ENCODE results near the gene IFNGR2.
A peak's percentile ranks its signal among the peaks of the same experiment; 100 is the strongest.
"Not testable (repeated sequence)": the region's sequence is repeated elsewhere in the genome, so short reads cannot be mapped to it uniquely, and the experiment has no call there.

The IFNGR2 gene, protein sequence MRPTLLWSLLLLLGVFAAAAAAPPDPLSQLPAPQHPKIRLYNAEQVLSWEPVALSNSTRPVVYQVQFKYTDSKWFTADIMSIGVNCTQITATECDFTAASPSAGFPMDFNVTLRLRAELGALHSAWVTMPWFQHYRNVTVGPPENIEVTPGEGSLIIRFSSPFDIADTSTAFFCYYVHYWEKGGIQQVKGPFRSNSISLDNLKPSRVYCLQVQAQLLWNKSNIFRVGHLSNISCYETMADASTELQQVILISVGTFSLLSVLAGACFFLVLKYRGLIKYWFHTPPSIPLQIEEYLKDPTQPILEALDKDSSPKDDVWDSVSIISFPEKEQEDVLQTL

DNA sequence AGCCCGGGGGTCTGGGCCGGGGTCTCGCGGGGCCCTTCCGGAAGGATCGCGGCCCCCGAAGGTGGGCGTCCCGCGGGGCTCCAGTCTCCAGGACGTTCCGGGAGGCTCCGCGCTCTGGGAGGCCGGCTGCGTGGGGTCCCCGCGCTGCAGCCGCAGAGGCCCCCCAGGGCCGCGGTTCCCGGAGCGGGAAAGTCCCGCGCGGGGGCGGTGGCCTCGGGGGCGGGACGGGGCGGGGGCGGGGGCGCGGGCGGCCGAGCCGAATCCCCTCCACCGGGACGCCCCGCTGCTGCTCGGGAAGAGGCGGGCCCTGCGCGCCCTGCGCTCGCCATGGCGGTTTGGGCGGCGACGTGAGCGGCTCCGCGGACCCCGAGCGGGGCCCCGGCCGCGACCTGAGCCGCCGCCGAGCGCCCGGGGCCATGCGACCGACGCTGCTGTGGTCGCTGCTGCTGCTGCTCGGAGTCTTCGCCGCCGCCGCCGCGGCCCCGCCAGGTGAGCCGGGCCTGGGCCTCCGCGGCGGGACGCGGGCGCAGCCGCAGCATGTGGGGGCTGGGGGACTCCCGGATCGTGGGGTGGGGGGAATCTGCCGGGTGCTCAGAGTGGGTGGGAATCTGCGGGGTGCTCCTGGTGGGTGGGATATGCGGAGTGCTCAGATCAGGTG is at the start of gene IFNGR2:
TSS of gene IFNGR2 (plus strand) at position 286 of the 658 bp plus-strand sequence. CDS start at position 417, 131 bp downstream.
- no peak for DNase-seq

DNA sequence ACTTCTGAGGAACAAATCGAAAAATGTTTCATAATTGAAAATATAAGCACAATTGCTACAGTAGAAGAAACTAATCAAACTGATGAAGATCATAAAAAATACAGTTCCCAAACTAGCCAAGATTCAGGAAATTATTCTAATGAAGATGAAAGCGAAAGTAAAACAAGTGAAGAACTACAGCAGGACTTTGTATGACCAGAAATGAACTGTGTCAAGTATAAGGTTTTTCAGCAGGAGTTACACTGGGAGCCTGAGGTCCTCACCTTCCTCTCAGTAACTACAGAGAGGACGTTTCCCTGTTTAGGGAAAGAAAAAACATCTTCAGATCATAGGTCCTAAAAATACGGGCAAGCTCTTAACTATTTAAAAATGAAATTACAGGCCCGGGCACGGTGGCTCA is 47.9 kb upstream of the IFNGR2 start:
- DNase-seq, result no peak

DNA sequence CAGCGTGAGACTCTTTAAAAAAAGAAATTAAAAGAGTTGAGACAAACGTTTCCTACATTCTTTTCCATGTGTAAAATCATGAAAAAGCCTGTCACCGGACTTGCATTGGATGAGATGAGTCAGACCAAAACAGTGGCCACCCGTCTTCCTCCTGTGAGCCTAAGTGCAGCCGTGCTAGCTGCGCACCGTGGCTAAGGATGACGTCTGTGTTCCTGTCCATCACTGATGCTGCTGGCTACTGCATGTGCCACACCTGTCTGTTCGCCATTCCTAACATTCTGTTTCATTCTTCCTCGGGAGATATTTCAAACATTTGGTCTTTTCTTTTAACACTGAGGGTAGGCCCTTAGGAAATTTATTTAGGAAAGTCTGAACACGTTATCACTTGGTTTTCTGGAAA is 47.2 kb upstream of the IFNGR2 start:
- no peak for DNase-seq

DNA sequence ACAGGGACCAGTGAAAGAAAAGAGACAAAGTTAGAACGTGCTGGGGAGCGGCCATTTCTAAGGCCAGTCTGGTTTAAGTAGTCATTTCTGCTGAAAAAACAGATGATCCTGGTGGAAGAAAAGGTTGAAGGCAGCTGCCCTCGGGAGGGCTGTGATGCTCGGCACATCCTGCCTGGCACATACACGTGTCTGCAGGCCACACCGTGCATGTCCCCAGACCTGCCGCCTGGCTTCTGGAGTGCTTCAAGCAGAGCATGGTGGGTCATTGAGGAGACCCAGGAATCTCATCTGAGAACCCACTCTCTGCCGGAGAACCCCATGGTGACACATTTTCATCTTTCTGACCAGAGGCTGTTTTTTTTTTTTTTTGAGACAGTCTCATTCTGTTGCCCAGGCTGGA is 46.0 kb upstream of the IFNGR2 start:
- no peak for DNase-seq

DNA sequence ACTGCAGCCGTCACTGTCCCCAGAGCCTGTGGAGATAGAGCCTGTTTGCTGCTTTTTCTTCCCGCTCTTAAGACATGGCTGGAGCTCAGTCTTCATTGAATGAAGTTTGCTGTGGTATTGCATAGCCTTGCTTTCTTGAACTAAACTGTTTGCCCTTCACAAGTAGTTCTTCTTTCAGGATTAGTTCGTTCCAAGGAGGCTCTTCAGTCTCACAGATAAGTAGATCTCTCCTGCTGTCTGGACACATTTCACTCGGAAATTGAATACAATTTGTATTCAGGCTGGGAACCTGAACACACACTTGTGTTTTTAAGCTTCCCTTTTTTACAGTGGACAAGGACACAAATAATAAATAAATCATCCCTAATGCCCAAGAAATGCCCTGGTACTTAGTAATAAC is 43.8 kb upstream of the IFNGR2 start:
- DNase-seq, result no peak

DNA sequence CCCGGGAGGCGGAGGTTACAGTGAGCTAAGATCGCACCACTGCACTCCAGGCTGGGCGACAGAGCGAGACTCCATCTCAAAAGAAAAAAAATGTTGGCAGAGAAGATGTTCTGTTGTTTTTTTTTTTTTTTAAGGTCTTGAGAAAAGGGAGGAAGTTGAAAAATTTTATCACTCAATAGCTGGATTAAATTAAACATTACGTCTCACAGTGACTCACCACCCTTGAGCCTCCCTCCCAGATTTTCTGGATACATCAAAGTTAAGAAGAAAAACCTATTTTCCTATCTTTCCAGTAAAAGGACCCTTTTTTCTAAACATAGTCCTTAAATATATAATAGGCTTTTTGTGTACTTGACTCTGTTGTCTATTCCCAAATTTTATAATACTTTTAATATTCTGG is 42.9 kb upstream of the IFNGR2 start:
- no peak for DNase-seq

DNA sequence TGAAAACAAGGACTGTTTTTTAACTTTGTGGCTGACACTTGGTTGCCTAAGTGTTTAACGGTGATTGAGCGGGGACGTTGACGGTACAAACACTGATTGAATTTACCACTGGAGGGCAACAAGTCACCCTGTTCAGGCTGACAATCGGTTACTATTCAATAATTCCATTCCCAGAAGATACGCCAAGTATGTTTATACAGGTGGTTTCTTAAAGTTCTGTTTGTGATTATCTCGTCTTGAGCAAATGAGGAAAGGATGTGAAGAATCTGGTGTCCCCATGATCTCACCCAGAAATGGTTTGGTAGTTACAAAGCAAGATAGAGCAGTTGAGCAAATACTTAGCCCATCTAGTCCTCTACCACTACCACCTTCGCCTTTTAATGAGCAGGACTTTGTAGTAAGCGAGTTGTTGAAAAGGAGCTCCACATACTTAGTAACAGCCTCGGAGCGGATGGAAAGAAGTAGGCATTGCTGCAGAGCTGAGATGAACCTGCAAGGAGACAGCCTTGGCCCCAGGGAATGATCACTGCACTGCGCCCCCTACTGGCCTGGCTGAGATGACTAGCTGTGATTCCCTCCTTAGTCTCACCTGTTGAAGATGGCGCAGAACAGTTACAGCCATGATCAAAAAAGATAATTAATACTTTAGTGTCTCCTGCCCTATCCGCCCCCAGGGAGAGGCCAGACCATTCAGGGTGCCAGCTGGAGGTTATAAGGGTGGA is 42.2 kb upstream of the IFNGR2 start:
- peak; percentile 53 for DNase-seq

DNA sequence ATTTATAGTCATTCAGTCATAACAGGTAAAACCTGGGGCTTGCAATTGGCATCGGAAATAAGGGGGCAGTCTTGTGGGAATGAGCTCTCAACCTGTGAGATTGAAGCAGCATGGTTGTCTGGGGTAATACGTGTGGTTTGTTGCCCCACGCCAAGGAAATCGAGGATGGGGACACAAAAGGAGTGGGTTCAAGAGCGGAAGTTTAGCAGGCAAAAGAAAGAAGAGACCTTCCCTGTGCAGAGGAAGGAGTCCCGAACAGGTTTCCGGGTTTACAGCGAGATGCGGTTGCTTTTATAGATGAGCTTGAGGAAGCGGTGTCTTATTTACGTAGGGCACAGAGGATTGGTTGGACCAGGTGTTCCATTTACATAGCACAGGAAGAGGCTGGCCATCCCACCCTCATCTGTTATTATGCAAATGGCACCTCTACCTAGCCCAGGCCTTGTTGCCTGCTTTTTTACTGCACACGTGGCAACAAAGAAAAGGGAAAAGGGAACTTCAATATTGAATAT is 41.1 kb upstream of the IFNGR2 start:
- peak; percentile 66 for DNase-seq

DNA sequence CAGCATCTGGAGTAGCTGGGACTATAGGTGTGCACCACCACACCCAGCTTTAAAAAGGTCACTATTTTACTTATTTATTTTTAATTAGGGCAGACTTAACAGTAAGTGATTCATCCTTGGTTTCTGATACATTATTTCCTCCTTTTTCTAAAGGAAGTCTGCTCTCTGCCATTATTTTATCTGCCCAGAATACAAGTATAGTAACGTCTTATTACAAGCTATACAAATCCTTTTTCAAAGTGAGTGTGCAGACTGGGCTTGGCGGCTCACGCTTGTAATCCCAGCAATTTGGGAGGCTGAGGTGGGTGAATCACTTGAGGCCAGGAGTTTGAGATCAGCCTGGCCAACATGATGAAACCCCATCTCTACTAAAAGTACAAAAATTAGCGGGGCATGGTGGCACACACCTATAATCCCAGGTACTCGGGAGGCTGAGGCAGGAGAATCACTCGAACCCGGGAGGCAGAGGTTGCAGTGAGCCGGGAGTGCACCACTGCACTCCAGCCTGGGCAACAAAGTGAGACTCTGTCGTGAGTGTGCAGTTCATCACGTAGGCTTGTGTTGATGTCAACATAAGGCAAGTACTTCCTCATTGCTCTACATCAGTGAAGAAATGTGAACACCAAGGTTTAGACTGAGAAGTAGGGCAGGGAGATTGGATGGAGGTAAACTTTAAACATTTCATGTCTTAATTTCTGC is 39.2 kb upstream of the IFNGR2 start:
- not testable (repeated sequence) for DNase-seq

DNA sequence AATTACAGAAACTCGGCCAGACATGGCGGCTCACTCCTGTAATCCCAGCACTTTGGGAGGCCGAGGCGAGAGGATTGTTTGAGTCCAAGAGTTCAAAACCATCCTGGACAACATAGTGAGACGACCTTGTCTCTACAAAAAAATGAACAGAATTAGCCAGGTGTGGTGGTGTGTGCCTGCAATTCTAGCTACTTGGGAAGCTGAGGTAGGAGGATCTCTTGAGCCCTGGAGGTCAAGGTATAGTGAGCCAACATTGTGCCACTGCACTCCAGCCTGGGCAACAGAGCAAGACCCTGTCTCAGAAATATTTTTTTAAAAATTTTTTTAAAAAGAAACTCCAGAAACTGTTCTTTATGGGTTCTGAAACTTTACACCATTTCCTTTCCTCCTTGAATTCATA is 38.4 kb upstream of the IFNGR2 start:
- DNase-seq, result no peak

DNA sequence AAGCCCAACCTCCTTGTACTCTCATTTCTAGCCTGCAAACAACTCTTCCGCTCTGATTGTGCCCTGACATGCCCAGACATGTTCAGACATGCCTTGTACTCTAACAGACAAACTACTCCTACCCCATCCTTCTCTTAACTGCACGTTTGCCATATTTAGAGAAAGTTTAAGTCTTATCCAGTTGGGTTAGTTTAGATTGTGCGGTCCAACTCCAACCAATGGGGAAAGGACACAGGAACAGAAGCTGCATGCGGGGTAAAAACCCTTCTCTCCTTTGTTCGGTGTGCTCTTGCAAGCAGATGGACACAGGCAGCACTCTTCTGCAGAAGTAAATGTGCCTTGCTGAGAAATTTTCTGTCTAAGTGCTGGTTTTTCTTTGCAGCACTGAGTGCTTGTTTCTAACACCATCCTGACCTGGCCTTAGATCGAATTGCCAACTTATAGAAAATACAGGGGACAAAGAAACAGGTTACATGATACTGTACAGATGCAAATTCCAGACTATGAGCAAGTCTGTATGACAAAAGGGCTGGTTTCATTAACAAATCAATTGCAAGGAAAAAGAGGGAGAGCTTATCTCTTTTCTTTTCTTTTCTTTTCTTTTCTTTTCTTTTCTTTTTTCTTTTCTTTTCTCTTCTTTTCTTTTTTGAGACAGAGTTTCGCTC is 35.8 kb upstream of the IFNGR2 start:
- DNase-seq, result no peak

DNA sequence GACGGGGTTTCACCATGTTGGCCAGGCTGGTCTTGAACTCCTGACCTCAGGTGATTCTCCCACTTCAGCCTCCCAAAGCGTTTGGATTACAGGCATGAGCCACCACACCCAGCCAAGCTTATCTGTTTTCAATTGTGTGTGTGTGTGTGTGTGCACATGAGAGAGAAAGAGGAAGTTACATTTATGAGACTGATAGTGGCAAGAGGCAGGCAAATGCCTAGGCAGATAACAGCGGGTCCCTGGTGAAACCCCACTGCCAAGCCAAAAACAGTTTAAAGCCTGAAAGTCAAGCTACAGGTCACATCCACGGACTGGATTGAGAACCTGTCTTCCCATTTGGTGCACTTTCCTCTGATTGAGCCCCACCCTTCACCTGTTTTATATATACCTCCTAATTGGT is 35.1 kb upstream of the IFNGR2 start:
- DNase-seq, result no peak

DNA sequence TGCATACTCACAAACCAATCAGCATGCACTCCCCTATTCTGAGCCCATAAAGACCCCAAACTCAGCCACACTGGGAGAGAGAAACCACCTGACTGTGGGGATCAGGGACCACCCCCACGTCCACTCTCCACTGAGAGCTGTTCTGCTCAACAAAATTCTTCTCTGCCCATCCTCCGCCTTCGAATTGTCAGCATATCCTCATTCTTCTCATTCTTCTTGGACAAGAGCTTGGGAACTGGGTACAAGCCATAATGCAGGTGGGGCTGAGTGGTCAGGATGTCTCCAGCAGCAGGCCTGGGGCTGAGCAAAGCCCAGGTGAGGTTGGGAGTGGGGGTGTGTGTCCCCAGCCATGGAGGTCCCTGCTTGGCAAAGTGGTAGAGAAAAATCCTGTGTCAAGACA is 34.6 kb upstream of the IFNGR2 start:
- DNase-seq, result no peak

DNA sequence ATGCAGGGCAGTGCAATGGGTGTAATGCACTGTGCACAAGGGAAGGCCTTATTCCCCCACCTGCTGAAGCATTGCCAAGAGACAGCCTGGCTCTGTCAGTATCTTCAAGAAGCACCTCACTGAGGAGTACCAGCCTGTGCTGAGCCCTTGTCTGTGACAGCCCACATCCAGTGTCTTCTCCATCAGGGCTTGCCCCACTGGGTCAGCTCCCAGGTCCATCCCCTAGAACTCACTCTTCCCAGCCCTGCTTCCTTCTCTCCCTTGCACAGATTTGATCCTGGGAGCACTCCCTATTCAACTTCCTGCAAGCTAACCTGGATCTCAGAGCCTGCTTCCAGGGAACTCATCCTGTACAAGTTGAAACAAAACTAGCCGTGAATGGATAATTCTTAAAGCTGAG is 33.6 kb upstream of the IFNGR2 start:
- no peak for DNase-seq

DNA sequence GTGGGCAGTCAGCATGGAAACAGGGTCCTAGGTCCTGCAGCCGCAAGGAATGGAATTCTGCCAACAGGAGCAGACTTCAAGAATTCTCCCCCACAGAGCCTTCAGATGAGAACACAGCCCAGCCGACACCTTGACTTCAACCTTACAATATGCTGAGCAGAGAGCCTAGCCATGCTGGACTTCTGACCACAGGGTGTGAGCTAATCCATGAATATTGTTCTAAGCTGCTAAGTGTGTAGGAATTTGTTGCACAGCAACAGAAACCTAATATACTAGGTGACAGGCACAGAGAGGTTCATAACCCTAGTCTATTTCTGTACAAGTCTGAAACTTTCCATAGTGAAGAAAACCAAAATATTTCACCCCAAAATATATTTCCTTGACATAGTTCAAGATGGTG is 32.9 kb upstream of the IFNGR2 start:
- DNase-seq, result no peak

DNA sequence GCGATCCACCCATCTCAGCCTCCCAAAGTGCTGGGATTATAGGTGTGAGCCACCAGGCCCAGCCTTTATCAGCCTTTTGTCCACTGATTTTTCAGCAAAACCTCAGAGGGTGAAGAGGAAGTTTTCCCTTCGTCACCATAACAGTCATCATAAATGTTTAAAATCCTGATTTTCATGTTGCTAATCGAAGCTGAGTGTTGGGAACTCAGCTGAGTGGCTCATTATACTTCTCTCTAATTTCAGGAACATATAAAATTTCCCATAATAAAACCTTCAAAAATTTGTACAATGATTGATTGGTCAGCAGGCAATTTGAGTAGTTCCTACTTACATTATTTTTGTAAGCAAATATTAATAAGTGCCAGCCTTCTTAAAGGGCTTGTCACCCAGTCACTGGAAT is 31.8 kb upstream of the IFNGR2 start:
- DNase-seq, result no peak

DNA sequence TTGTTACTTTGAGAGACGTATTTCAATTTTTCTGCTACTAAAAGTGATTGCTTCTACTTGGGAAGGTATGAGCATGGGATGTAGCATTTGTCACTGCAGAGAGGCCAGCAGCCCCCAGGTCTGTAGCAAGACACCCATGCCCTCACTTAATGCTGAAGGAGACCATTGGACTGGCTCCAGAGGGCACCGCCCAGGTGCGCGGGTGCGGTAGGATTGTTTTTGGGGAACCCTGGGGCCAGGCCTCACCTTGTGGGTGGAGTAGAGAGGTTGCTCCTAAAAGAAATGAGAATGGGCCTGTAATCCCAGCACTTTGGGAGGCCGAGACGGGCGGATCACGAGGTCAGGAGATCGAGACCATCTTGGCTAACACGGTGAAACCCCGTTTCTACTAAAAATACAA is 30.6 kb upstream of the IFNGR2 start:
- no peak for DNase-seq

DNA sequence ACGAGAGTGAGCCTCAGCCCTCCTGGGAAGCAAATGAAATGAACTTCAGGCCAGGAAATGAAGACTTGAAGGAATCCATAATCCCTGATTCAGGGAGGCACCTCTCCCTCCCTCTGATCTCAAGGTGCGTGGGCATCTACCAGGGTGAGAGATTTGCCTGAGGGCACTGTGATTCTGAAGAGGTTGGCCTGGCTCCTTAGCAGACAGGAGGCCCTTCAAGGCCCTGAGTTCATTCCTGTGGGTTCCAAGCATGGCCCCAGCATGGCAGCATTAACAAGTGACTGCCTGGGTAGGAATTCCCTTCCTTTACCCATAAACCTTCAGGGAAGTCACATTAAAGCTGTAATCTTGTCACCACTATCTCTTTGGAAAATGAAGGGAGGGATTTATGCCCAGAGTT is 29.8 kb upstream of the IFNGR2 start:
- DNase-seq, result no peak

DNA sequence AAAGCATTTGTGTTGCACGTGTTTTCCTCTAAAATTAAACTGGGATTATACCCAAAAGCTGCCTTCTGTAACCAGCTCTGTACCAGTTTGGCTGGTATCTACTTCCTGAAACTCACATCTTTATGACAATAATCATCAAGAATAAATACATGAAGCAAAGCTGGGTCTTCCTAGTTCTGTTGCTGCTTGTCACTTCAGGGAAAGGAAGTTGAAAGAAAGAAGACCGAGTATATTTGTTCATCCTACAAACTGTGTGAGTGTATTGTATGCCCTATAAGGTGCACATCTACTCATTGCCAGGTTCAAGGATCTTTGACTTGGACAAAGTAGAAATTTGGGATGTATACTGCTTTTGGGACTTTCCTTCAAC is 29.1 kb upstream of the IFNGR2 start:
- no peak for DNase-seq

DNA sequence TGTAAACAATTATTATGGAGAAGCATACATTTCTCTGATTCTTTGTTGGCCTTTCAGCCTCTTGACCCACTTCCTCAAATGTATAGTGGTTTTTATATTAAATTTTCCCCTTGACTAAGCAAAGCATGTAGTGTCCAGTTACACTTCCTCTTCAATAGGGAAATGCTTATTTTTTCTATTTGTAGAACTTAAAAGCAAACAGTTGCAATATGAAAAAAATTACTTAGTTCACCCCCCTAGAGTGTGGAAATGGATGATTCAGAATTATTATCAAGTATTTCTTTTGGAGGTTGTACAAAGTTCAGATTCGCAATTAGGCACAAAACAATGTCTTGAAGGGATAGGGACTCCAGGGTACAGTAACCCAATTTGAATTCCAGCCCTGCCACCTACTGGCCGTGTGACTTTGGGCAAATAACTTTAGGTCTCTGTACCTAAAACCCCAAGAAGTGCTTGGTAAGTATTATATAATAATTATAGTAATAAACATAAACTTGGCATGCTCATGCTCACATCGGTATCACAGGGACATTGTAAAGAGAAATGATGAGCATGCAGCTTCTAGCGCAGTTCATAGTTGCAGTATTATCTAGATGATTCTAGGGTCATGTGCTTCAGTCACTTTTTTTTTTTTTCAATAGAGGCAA is 28.6 kb upstream of the IFNGR2 start:
- DNase-seq, result no peak

DNA sequence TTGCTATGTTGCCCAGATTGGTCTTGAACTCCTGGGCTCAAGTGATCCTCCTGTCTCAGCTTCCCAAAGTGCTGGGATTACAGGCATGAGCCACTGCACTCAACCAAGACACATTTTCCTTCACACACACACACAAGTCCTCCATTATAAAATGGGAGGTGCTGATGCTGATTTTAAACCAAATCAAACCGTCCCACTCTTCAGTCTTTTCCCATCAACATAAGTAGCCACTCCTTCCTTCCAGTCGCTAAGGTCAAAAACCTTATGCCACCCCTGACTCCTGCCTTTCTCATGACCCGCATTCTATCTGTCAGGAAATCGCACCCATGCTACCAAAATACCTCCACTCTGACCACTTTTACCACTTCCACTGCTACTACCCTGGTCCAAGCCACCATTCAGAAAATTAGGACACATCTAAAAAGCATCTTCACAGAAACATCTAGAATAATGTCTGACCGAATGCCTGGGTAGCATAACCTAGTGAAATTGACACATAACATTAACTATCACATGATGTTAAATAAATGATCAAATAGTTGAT is 28.0 kb upstream of the IFNGR2 start:
- no peak for DNase-seq

Measured in NCI-H1417 treated with DMSO at 0.1 percent for 48 hours (cell line).